Measurements from ENCODE around the gene SPDL1. TPM values are rescaled to one million over a fixed set of nuclear protein-coding genes. Genes with fewer than 3 reads are reported as not detected.

The SPDL1 gene
- total RNA-seq, 2 donors from 2014 or later = 42.0 to 47.4 TPM

- no peaks in the 10 kb centered on the region for H3K9me3 Mint-ChIP-seq
- Histone ChIP-seq H3K36me3 (ENCODE audit: control insufficient read depth, insufficient read depth, low read length) (peaks cover 76% of the 10 kb centered on the region), H3K4me3 (ENCODE audit: low read length) (no peak overlapping the region), H3K27ac (ENCODE audit: low read depth, low read length) (no peak overlapping the region), H3K27me3 (ENCODE audit: control insufficient read depth, insufficient read depth, low read length, poor library complexity, severe bottlenecking) (no peaks in the 10 kb centered on the region), H3K9me3 (ENCODE audit: control insufficient read depth, low read length) (no peaks in the 10 kb centered on the region), H3K9ac (ENCODE audit: extremely low read depth, low read length, poor library complexity, severe bottlenecking) (no peak overlapping the region), H3K4me1 (ENCODE audit: control insufficient read depth, insufficient read depth, low read length) (no peaks in the 10 kb centered on the region)
- H3K4me3 Mint-ChIP-seq = no peak overlapping the region
- peaks cover 57% of the 10 kb centered on the region for H3K36me3 Mint-ChIP-seq (ENCODE audit: low read depth)
- no peak for DNase-seq
- H3K27ac Mint-ChIP-seq = no peak overlapping the region
- TF ChIP-seq CTCF (conservative IDR thresholded peaks at IDR 0.05) = no peak
- H3K4me1 Mint-ChIP-seq = peaks cover 9% of the 10 kb centered on the region
- WGBS, 2 experiments (ENCODE audit: insufficient coverage in 1 of 2, insufficient read length in 1 of 2) = 89 to 97% methylated on average over 3 of the region's 3 CpGs
- no peaks in the 10 kb centered on the region for H3K27me3 Mint-ChIP-seq (ENCODE audit: insufficient read depth)
Measured at GRCh38 chr5:169590602-169591001, 7.0 kb downstream of the SPDL1 start.

- Mint-ChIP-seq H3K4me3 (no peak overlapping the region), H3K27ac (no peak overlapping the region), H3K36me3 (ENCODE audit: low read depth) (peaks cover 65% of the 10 kb centered on the region), H3K27me3 (ENCODE audit: insufficient read depth) (no peaks in the 10 kb centered on the region), H3K4me1 (peaks cover under 1% of the 10 kb centered on the region), H3K9me3 (no peaks in the 10 kb centered on the region)
- TF ChIP-seq CTCF (conservative IDR thresholded peaks at IDR 0.05) = no peak
- Histone ChIP-seq H3K9ac (ENCODE audit: extremely low read depth, low read length, poor library complexity, severe bottlenecking) (no peak overlapping the region), H3K36me3 (ENCODE audit: control insufficient read depth, insufficient read depth, low read length) (peaks cover 86% of the 10 kb centered on the region), H3K9me3 (ENCODE audit: control insufficient read depth, low read length) (no peaks in the 10 kb centered on the region), H3K27ac (ENCODE audit: low read depth, low read length) (no peak overlapping the region), H3K27me3 (ENCODE audit: control insufficient read depth, insufficient read depth, low read length, poor library complexity, severe bottlenecking) (no peaks in the 10 kb centered on the region), H3K4me3 (ENCODE audit: low read length) (no peak overlapping the region), H3K4me1 (ENCODE audit: control insufficient read depth, insufficient read depth, low read length) (no peaks in the 10 kb centered on the region)
- no peak for DNase-seq
- 40 to 57% methylated on average over 1 of the region's 1 CpG for WGBS, 2 experiments (ENCODE audit: insufficient coverage in 1 of 2, insufficient read length in 1 of 2)
Measured at GRCh38 chr5:169591636-169592035, 8.1 kb downstream of the SPDL1 start.

- peaks cover 94% of the 10 kb centered on the region for H3K36me3 ChIP-seq (ENCODE audit: control insufficient read depth, insufficient read depth, low read length)
- no peak overlapping the region for H3K9ac ChIP-seq (ENCODE audit: extremely low read depth, low read length, poor library complexity, severe bottlenecking)
- no peaks in the 10 kb centered on the region for H3K9me3 Mint-ChIP-seq
- H3K4me1 ChIP-seq (ENCODE audit: control insufficient read depth, insufficient read depth, low read length) = peaks cover 8% of the 10 kb centered on the region
- H3K27ac ChIP-seq (ENCODE audit: low read depth, low read length) = no peak overlapping the region
- H3K27me3 ChIP-seq (ENCODE audit: control insufficient read depth, insufficient read depth, low read length, poor library complexity, severe bottlenecking) = no peaks in the 10 kb centered on the region
- no peak overlapping the region for H3K27ac Mint-ChIP-seq
- H3K36me3 Mint-ChIP-seq (ENCODE audit: low read depth) = peaks cover 75% of the 10 kb centered on the region
- no peaks in the 10 kb centered on the region for H3K9me3 ChIP-seq (ENCODE audit: control insufficient read depth, low read length)
- H3K27me3 Mint-ChIP-seq (ENCODE audit: insufficient read depth) = no peaks in the 10 kb centered on the region
- no peak overlapping the region for H3K4me3 Mint-ChIP-seq
- DNase-seq = no peak
- WGBS, 2 experiments (ENCODE audit: insufficient coverage in 1 of 2, insufficient read length in 1 of 2) = 98 to 100% methylated on average over 4 to 6 of the region's 6 CpGs
- peaks cover 4% of the 10 kb centered on the region for H3K4me1 Mint-ChIP-seq
- H3K4me3 ChIP-seq (ENCODE audit: low read length) = no peak overlapping the region
- TF ChIP-seq CTCF (conservative IDR thresholded peaks at IDR 0.05) = no peak
Measured at GRCh38 chr5:169592937-169593650, 9.5 kb downstream of the SPDL1 start.

All from endodermal cell (in vitro differentiated cells).